Spleen (tissue), 11 donors: ENCODE data around the gene SHTN1. TPM values are rescaled to one million over a fixed set of nuclear protein-coding genes. Genes with fewer than 3 reads are reported as not detected.

Experiments
- DNase-seq: peaks from one replicate; pipeline ENCODE4 v3.0.0-alpha.2; 2020
- H3K27ac ChIP-seq, 8 donors: fragments of 200-600 bp; sonication (generic) in 7 of 8; 1 replicate in 4 of 8; 2 replicates in 4 of 8; pipeline versions ENCODE4 v1.5.0 to v1.8.0; 2016 to 2021; ENCODE audit warnings: inconsistent platforms in 4 of 8, mild to moderate bottlenecking in 4 of 8, moderate library complexity in 1 of 8
- H3K27me3 ChIP-seq, 7 donors: fragments of 200-600 bp; sonication (generic) in 6 of 7; replicated peaks in 1 of 7; 1 replicate in 4 of 7; 2 replicates in 3 of 7; pipeline versions ENCODE4 v1.5.0 to v1.8.0; 2016 to 2021; ENCODE audit warnings: inconsistent platforms in 3 of 7, mild to moderate bottlenecking in 1 of 7
- H3K36me3 ChIP-seq, 6 donors: fragments of 200-600 bp; sonication (generic) in 5 of 6; 1 replicate in 4 of 6; 2 replicates in 2 of 6; pipeline versions ENCODE4 v1.5.0 to v1.8.0; 2016 to 2021; ENCODE audit warnings: inconsistent platforms in 2 of 6
- H3K4me1 ChIP-seq, 6 donors: fragments of 200-600 bp; sonication (generic) in 5 of 6; 1 replicate in 3 of 6; 2 replicates in 3 of 6; pipeline versions ENCODE4 v1.5.0 to v1.8.0; 2016 to 2021; ENCODE audit warnings: inconsistent platforms in 3 of 6
- H3K4me3 ChIP-seq, 8 donors: fragments of 200-600 bp; sonication (generic) in 7 of 8; 1 replicate in 4 of 8; 2 replicates in 4 of 8; pipeline versions ENCODE4 v1.5.0 to v1.8.0; 2016 to 2021; ENCODE audit warnings: inconsistent platforms in 4 of 8, mild to moderate bottlenecking in 4 of 8, moderate library complexity in 2 of 8
- H3K9me3 ChIP-seq, 8 donors: fragments of 200-600 bp; sonication (generic) in 7 of 8; 1 replicate in 4 of 8; 2 replicates in 4 of 8; pipeline versions ENCODE4 v1.5.0 to v1.8.0; 2016 to 2021; ENCODE audit warnings: inconsistent platforms in 4 of 8
- POLR2A ChIP-seq, 3 donors: fragments of 450-650 bp; IDR thresholded peaks; one replicate each; pipeline ENCODE4 v1.5.1; 2017; ENCODE audit warnings: antibody characterized with exemption in 3 of 3, mild to moderate bottlenecking in 1 of 3
- POLR2AphosphoS5 ChIP-seq, 3 donors: sonication (generic); formaldehyde crosslinking; IDR thresholded peaks; one replicate each; pipeline ENCODE4 v1.5.1; 2017; ENCODE audit warnings: antibody characterized with exemption in 3 of 3
- WGBS, 5 donors: extraction: QIAGEN DNeasy Blood & Tissue Kit in 3 of 5; methylation state at CpG; one replicate each; pipeline versions ENCODE4 v1.1.5 to v1.1.7; 2013 to 2018; 5-methylcytosine and 5-hydroxymethylcytosine counted together
- intact Hi-C: fragments of 100-400 bp; cut with DNase I; formaldehyde crosslinking; loops from one replicate; pipeline ENCODE4 v1.15.0; 2023; ENCODE audit warnings: low total_unique reads
- polyA plus RNA-seq, 3 donors: library from polyadenylated mRNA; stranded (reverse); fragments of 200-250 nt; gene quantifications; one replicate each; pipeline ENCODE4 v1.2.1, GENCODE V29; 2013
- total RNA-seq, 7 donors: library from RNA; depleted of rRNA in 3 of 7; stranded (reverse); fragments of >200 nt in 3 of 7; fragmentation: NEBNext Ultra II Directional in 4 of 7; extraction: Animal tissue kit (Norgen Biotek cat#: 25700) in 4 of 7; gene quantifications; one replicate each; pipeline versions ENCODE4 v1.1.0 to v1.2.1, GENCODE V29; 2016 to 2021
- TF ChIP-seq, protein P1 (sequence below), 11 experiments: fragments of 200-600 bp in 7 of 11; fragments of 450-650 bp in 4 of 11; sonication (generic) in 4 of 11; IDR thresholded peaks in 8 of 11; conservative IDR thresholded peaks in 3 of 11; 1 replicate in 7 of 11; 2 replicates in 4 of 11; pipeline versions ENCODE4 v1.4.0 to v1.8.0; 2016 to 2021; ENCODE audit warnings: antibody characterized with exemption in 11 of 11, inconsistent platforms in 4 of 11, mild to moderate bottlenecking in 1 of 11
- donor health status: healthy with polysubstance abuse.
- donor health status: DM: no; HTN: no; CAD: no; lungs with moderate emphysema.
- donor health status: DM: no; HTN: no; CAD: no.
- donor health status: Bipolar disorder and iron deficiency.
- donor health status: healthy.
- donor health status: DM: no; HTN: no; CAD: no.
- donor health status: DM: yes; HTN: yes; CAD: no.

Gene SHTN1
- total and polyA plus RNA-seq, 10 donors = 2.9 to 28.3 (median 14.7) TPM

DNA sequence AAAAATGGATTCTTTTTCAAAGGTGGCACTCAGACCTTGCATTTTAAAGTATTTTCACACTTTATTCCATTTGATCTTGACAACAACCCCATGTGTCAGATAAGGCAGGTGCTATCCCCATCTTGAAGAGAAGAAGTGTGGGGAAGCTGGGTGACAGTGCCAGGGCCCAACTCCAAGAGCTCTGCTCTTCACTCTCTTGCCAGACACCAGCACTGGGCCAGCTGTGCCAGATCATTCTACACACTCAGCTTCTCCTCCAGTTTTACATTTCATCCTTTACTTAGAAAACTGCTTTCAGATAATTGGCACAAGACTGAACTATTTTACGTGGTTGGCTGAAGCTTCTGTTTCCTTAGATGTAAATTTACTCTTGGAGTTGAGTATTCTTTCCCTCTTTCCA, 91.3 kb downstream of the SHTN1 start:
- H3K27ac ChIP-seq = no peak overlapping the region
- no peaks in the 10 kb centered on the region for H3K9me3 ChIP-seq
- no peaks in the 10 kb centered on the region for H3K27me3 ChIP-seq
- no peak for DNase-seq
- intact Hi-C loops = no loop called here
- no peak overlapping the region for H3K4me3 ChIP-seq
- 73 to 100% (median 81%) methylated on average over 1 of the region's 1 CpG for WGBS, 5 donors
- H3K36me3 ChIP-seq = no peaks in the 10 kb centered on the region
- TF ChIP-seq POLR2A (IDR thresholded peaks at IDR 0.05) = no peak
- no peak for TF ChIP-seq POLR2AphosphoS5 (IDR thresholded peaks at IDR 0.05)
- TF ChIP-seq, protein P1, sequence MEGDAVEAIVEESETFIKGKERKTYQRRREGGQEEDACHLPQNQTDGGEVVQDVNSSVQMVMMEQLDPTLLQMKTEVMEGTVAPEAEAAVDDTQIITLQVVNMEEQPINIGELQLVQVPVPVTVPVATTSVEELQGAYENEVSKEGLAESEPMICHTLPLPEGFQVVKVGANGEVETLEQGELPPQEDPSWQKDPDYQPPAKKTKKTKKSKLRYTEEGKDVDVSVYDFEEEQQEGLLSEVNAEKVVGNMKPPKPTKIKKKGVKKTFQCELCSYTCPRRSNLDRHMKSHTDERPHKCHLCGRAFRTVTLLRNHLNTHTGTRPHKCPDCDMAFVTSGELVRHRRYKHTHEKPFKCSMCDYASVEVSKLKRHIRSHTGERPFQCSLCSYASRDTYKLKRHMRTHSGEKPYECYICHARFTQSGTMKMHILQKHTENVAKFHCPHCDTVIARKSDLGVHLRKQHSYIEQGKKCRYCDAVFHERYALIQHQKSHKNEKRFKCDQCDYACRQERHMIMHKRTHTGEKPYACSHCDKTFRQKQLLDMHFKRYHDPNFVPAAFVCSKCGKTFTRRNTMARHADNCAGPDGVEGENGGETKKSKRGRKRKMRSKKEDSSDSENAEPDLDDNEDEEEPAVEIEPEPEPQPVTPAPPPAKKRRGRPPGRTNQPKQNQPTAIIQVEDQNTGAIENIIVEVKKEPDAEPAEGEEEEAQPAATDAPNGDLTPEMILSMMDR (IDR thresholded peaks at IDR 0.05 in 8 of 11, conservative IDR thresholded peaks at IDR 0.05 in 3 of 11) = no peak
- H3K4me1 ChIP-seq = no peaks in the 10 kb centered on the region

GRCh38 chr10:116912162-116912561, 92.8 kb downstream of the SHTN1 start:
- Histone ChIP-seq H3K36me3 (peaks cover 0 to under 1% (median 0%) of the 10 kb centered on the region in 6 donors), H3K9me3 (no peaks in the 10 kb centered on the region), H3K27ac (no peak overlapping the region), H3K4me1 (no peaks in the 10 kb centered on the region), H3K4me3 (no peak overlapping the region), H3K27me3 (no peaks in the 10 kb centered on the region)
- intact Hi-C loops = no loop called here
- TF ChIP-seq, protein P1 (IDR thresholded peaks at IDR 0.05 in 8 of 11, conservative IDR thresholded peaks at IDR 0.05 in 3 of 11) = no peak
- no peak for TF ChIP-seq POLR2AphosphoS5 (IDR thresholded peaks at IDR 0.05)
- TF ChIP-seq POLR2A (IDR thresholded peaks at IDR 0.05) = no peak
- no peak for DNase-seq
- WGBS, 5 donors = 62 to 91% (median 82%) methylated on average over 1 of the region's 1 CpG

DNA sequence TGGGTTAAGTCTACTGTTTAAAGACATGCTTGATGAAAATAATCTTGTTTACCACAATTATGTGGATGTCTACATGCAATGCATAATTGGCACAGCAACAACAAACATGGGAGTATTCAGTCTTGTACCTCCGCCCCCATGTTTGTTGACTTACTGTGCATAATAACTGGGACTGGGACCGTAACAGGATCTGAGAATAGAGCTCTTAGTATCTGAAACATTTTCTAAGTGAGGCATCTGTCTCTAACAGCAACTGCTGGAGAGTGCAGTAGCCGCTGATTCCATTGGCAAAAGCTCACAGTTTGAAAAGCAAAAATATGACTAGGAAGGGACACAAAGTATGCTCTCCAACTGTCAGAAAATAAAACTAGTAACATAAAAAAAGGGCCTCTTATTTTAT, 94.1 kb downstream of the SHTN1 start:
- H3K9me3 ChIP-seq = no peaks in the 10 kb centered on the region
- H3K36me3 ChIP-seq = peaks cover 0 to 8% (median 0%) of the 10 kb centered on the region in 6 donors
- intact Hi-C loops = no loop called here
- WGBS, 5 donors = 84 to 100% (median 93%) methylated on average over 3 of the region's 3 CpGs
- H3K27me3 ChIP-seq = no peaks in the 10 kb centered on the region
- H3K27ac ChIP-seq = no peak overlapping the region
- no peak overlapping the region for H3K4me3 ChIP-seq
- DNase-seq = no peak
- H3K4me1 ChIP-seq = no peaks in the 10 kb centered on the region
- TF ChIP-seq, protein P1 (IDR thresholded peaks at IDR 0.05 in 8 of 11, conservative IDR thresholded peaks at IDR 0.05 in 3 of 11) = no peak
- no peak for TF ChIP-seq POLR2A (IDR thresholded peaks at IDR 0.05)
- no peak for TF ChIP-seq POLR2AphosphoS5 (IDR thresholded peaks at IDR 0.05)

DNA sequence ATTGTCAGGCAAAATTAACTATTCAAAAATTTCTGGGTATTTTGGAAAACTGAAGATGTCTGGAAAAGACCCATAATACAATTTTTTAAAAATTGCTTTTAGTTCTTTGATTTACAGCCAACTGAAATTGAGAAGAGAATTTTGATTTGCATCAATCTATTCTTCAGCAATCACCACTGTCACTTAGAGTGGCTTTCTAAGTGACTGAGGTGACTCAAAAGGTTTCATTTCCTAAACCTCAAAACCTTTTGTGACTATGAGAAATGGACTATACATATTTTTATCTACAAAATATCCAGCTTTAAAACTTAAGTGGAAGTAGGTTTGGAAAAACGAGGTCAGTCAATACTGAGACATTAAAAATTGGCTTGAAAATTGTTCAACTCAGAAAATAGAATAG, 95.7 kb downstream of the SHTN1 start:
- Histone ChIP-seq H3K36me3 (peaks cover 0 to 8% (median 0%) of the 10 kb centered on the region in 6 donors), H3K9me3 (no peaks in the 10 kb centered on the region), H3K27ac (no peak overlapping the region), H3K27me3 (no peaks in the 10 kb centered on the region), H3K4me3 (no peak overlapping the region), H3K4me1 (no peaks in the 10 kb centered on the region)
- no peak for DNase-seq
- 42 to 75% (median 56%) methylated on average over 1 of the region's 1 CpG for WGBS, 5 donors
- intact Hi-C loops = no loop called here
- TF ChIP-seq POLR2AphosphoS5 (IDR thresholded peaks at IDR 0.05) (no peak), POLR2A (IDR thresholded peaks at IDR 0.05) (no peak)
- TF ChIP-seq, protein P1 (IDR thresholded peaks at IDR 0.05 in 8 of 11, conservative IDR thresholded peaks at IDR 0.05 in 3 of 11) = no peak
